GM12872 (cell line): ENCODE data around the gene CYP26B1.

ENCODE experiments used
- CTCF ChIP-seq: IDR thresholded peaks from 3 replicates; pipeline ENCODE4 v1.5.1; 2011; ENCODE audit warnings: low read depth, mild to moderate bottlenecking, low read length, moderate library complexity; ENCODE audit not compliant: insufficient read depth

Gene CYP26B1

GRCh38 chr2:72181616-72182015 is 34.0 kb upstream of the CYP26B1 start:
- no peak for TF ChIP-seq CTCF

- TF ChIP-seq CTCF: no peak
Measured at GRCh38 chr2:72180351-72180750, 32.7 kb upstream of the CYP26B1 start.

GRCh38 chr2:72178551-72178950 is 30.9 kb upstream of the CYP26B1 start:
- TF ChIP-seq CTCF: no peak

- no peak for TF ChIP-seq CTCF
Measured at GRCh38 chr2:72176281-72176680, 28.6 kb upstream of the CYP26B1 start.

GRCh38 chr2:72175636-72176035 is 28.0 kb upstream of the CYP26B1 start:
- no peak for TF ChIP-seq CTCF

- no peak for TF ChIP-seq CTCF
Measured at GRCh38 chr2:72173640-72174321, 26.1 kb upstream of the CYP26B1 start.

GRCh38 chr2:72172478-72172877 is 24.8 kb upstream of the CYP26B1 start:
- no peak for TF ChIP-seq CTCF
